NB4 (cell line): ENCODE measurements around the gene ITPKA.

ENCODE experiments used
- CTCF ChIP-seq: IDR thresholded peaks from one replicate; pipeline ENCODE4 v1.5.1; 2012; ENCODE audit warnings: low read depth, low read length
- MAX ChIP-seq: IDR thresholded peaks from 2 replicates; pipeline ENCODE4 v1.6.1; 2011; ENCODE audit warnings: low read depth, low read length
- MYC ChIP-seq: IDR thresholded peaks from 2 replicates; pipeline ENCODE4 v1.6.1; 2011; ENCODE audit warnings: low read depth, low read length
- POLR2A ChIP-seq: IDR thresholded peaks from 2 replicates; pipeline ENCODE4 v1.6.1; 2011; ENCODE audit warnings: mild to moderate bottlenecking; ENCODE audit not compliant: insufficient read length; ENCODE audit errors: extremely low read depth

GRCh38 chr15:41493902-41494189, 172 bp downstream of the ITPKA start:
- TF ChIP-seq CTCF = no peak
- TF ChIP-seq POLR2A = peak; percentile 57
- TF ChIP-seq MAX = no peak
- no peak for TF ChIP-seq MYC
